Epithelial cell of proximal tubule (primary cell): Measurements from ENCODE around the gene STAT5B. TPM values are rescaled to one million over a fixed set of nuclear protein-coding genes. Genes with fewer than 3 reads are reported as not detected.
"Not testable (repeated sequence)": the region's sequence is repeated elsewhere in the genome, so short reads cannot be mapped to it uniquely, and the experiment has no call there.

Experiments used
- DNase-seq: peaks from one replicate; pipeline ENCODE4 v3.0.0-alpha.2; 2011; ENCODE audit warnings: low read depth
- H3K4me3 ChIP-seq: 2 replicates; pipeline ENCODE4 v1.5.1; 2011; ENCODE audit warnings: low read depth, mild to moderate bottlenecking, low read length
- CTCF ChIP-seq: conservative IDR thresholded peaks from 2 replicates; pipeline ENCODE4 v1.5.1; 2012; ENCODE audit warnings: low read depth, mild to moderate bottlenecking, low read length
- total RNA-seq: library from RNA; depleted of rRNA; stranded (reverse); fragments of >200 nt; gene quantifications from 2 replicates; pipeline ENCODE4 v1.2.3, GENCODE V29; 2015

STAT5B gene
- total RNA-seq, 1 donor from 2014 or later: 16.0 TPM

GRCh38 chr17:42248351-42249179 is 27.6 kb downstream of the STAT5B start:
- peak overlapping the region; percentile 56 for H3K4me3 ChIP-seq
- TF ChIP-seq CTCF: no peak
- DNase-seq: peak; percentile 59

GRCh38 chr17:42247734-42248133 is 28.5 kb downstream of the STAT5B start:
- H3K4me3 ChIP-seq: no peak overlapping the region
- no peak for TF ChIP-seq CTCF
- no peak for DNase-seq

GRCh38 chr17:42246515-42246914 is 29.7 kb downstream of the STAT5B start:
- no peak for DNase-seq
- TF ChIP-seq CTCF: no peak
- H3K4me3 ChIP-seq: no peak overlapping the region

GRCh38 chr17:42245183-42245582 is 31.0 kb downstream of the STAT5B start:
- not testable (repeated sequence) for H3K4me3 ChIP-seq, DNase-seq

GRCh38 chr17:42244116-42244515 is 32.1 kb downstream of the STAT5B start:
- DNase-seq, H3K4me3 ChIP-seq: not testable (repeated sequence)

GRCh38 chr17:42243493-42243982 is 32.7 kb downstream of the STAT5B start:
- TF ChIP-seq CTCF: no peak
- no peak for DNase-seq
- H3K4me3 ChIP-seq: no peak overlapping the region

- DNase-seq: no peak
- no peak for TF ChIP-seq CTCF
- no peak overlapping the region for H3K4me3 ChIP-seq
Measured at GRCh38 chr17:42241871-42242270, 34.3 kb downstream of the STAT5B start.

GRCh38 chr17:42240863-42241262 is 35.3 kb downstream of the STAT5B start:
- not testable (repeated sequence) for H3K4me3 ChIP-seq, DNase-seq
